ENCODE data around the gene PHKG1. TPM values are rescaled to one million over a fixed set of nuclear protein-coding genes. Genes with fewer than 3 reads are reported as not detected.

The PHKG1 gene
- total and polyA plus RNA-seq, 2 of the 4 experiments (the other 2 are of a cell fraction), result 0.62 to 0.72 TPM

GRCh38 chr7:56083150-56083785 lies 9.5 kb downstream of the PHKG1 start:
- Histone ChIP-seq H2BK15ac (ENCODE audit: low read depth, low read length) (no peak overlapping the region), H2BK20ac (ENCODE audit: low read depth, low read length) (no peak overlapping the region), H3K4me3 (ENCODE audit: insufficient read depth, low read depth, low read length) (no peak overlapping the region), H3K4me2 (ENCODE audit: low read depth, low read length) (no peak overlapping the region), H4K5ac (ENCODE audit: low read depth, low read length) (no peak overlapping the region), H4K20me1 (ENCODE audit: insufficient read depth, low read length) (no peaks in the 10 kb centered on the region), H3K9me1 (ENCODE audit: insufficient read depth, low read length) (0 out of 2 replicates have a peak, but pooled peaks cover 3% of the 10 kb centered on the region), H2AK9ac (replicated peaks; ENCODE audit: low read depth, low read length, poor library complexity) (no peak overlapping the region), H2BK120ac (ENCODE audit: low read depth, low read length) (no peak overlapping the region), H2BK5ac (ENCODE audit: low read depth, low read length, poor library complexity, severe bottlenecking) (no peak overlapping the region), H4K91ac (ENCODE audit: insufficient read depth, low read depth, low read length) (no peak overlapping the region), H3K56ac (ENCODE audit: extremely low read depth, insufficient read depth, low read length) (no peak overlapping the region), H3K4ac (ENCODE audit: low read depth, low read length) (no peak overlapping the region), H2AK5ac (ENCODE audit: low read depth, low read length) (no peak overlapping the region), H2AFZ (replicated peaks; ENCODE audit: low read length, poor library complexity) (peak overlapping the region; percentile 33), H3K27me3 (ENCODE audit: control insufficient read depth, insufficient read depth, low read length) (no peaks in the 10 kb centered on the region), H4K8ac (ENCODE audit: low read depth in 2 of 2, low read length in 2 of 2) (no peak overlapping the region), H3K36me3 (ENCODE audit: control insufficient read depth, insufficient read depth, low read length) (peaks cover 24% of the 10 kb centered on the region; the same call in 1 of the 2 replicates), H3K9me3 (ENCODE audit: control insufficient read depth, insufficient read depth, low read length) (no peaks in the 10 kb centered on the region), H3K14ac (replicated peaks; ENCODE audit: low read depth, low read length) (no peak overlapping the region), H3K4me1 (ENCODE audit: control insufficient read depth, insufficient read depth, low read length) (peaks cover 7% of the 10 kb centered on the region), H3K79me1 (ENCODE audit: low read depth in 1 of 2, low read length in 2 of 2) (0 out of 4 replicates have a peak, but pooled peaks cover 0 to 3% of the 10 kb centered on the region in 2 experiments), H3K23ac (ENCODE audit: low read depth, low read length) (no peak overlapping the region), H3K9ac (ENCODE audit: low read depth, low read length) (no peak overlapping the region), H3K18ac (ENCODE audit: low read depth, low read length) (no peak overlapping the region), H3K27ac (ENCODE audit: insufficient read depth, low read length) (no peak overlapping the region)
- intact Hi-C loops (cut with micrococcal nuclease), result no loop called here
- WGBS, 2 experiments (ENCODE audit: extremely low coverage in 2 of 2, insufficient read length in 1 of 2), result 25% methylated on average over 7 of the region's 13 CpGs; no CpG with 5 or more reads in 1 of the 2 experiments
- DNase-seq (no peak), ATAC-seq (ENCODE audit: low read depth) (no peak)
- no TSS peak for BruUV-seq (replicated peaks)
- in situ Hi-C loops (cut with MboI; ENCODE audit: low sequenced_read_pairs), result loop anchor here (25.0 kb wide), 2 partner anchors 796 to 1321 kb away; partner anchors contain the start of gene SEC61G
- CTCF ChIA-PET, result interaction anchor here (0.6 to 1.9 kb wide), 3 partner anchors 10 to 1391 kb away, joined by 3 to 4 read pairs (median 3); partner anchors contain the start of gene PHKG1
- dilution Hi-C loops (cut with HindIII; ENCODE audit: low sequenced_read_pairs, unreplicated experiment), result no loop called here
- POLR2A ChIA-PET (ENCODE audit: unreplicated experiment), result interaction anchor here (0.6 kb wide), 1 partner anchor 18 kb away, joined by 22 read pairs; no protein-coding TSS in a partner anchor
- TF ChIP-seq NFE2L2 (IDR thresholded peaks at IDR 0.05; ENCODE audit: low read depth, low read length) (no peak), CHD1 (IDR thresholded peaks at IDR 0.05; ENCODE audit: low read depth, low read length) (no peak), ELK1 (IDR thresholded peaks at IDR 0.05; ENCODE audit: borderline replicate concordance, low read depth, low read length) (no peak), RCOR1 (IDR thresholded peaks at IDR 0.05; ENCODE audit: insufficient replicate concordance, low read length) (no peak), POLR2A (IDR thresholded peaks at IDR 0.05; ENCODE audit: low read depth, low read length) (no peak), FOS (IDR thresholded peaks at IDR 0.05; ENCODE audit: low read depth, low read length) (no peak), BHLHE40 (IDR thresholded peaks at IDR 0.05; ENCODE audit: low read depth, low read length) (no peak), CEBPB (IDR thresholded peaks at IDR 0.05; ENCODE audit: low read depth, low read length) (no peak), CTCF (conservative IDR thresholded peaks at IDR 0.05; ENCODE audit: low read depth, low read length) (no peak), RAD21 (IDR thresholded peaks at IDR 0.05; ENCODE audit: low read length) (no peak), MAZ (IDR thresholded peaks at IDR 0.05; ENCODE audit: borderline replicate concordance, low read depth, low read length) (no peak), USF2 (IDR thresholded peaks at IDR 0.05; ENCODE audit: low read depth, low read length) (no peak), RFX5 (IDR thresholded peaks at IDR 0.05; ENCODE audit: low read depth, low read length) (no peak), MAFK (IDR thresholded peaks at IDR 0.05; ENCODE audit: low read depth, low read length) (no peak), SMC3 (IDR thresholded peaks at IDR 0.05; ENCODE audit: low read depth, low read length) (no peak)
